Panc1 (cell line): Measurements from ENCODE around the gene PTPN1. TPM values are rescaled to one million over a fixed set of nuclear protein-coding genes. Genes with fewer than 3 reads are reported as not detected.
A peak's percentile ranks its signal among the peaks of the same experiment; 100 is the strongest.

ENCODE experiments used
- ATAC-seq: fragments of 200-7000 bp; cut with Tn5 transposase; 2 replicates; pipeline ENCODE4 v1.9.1; 2020; ENCODE audit warnings: mild to moderate bottlenecking, moderate library complexity
- BruUV-seq: library from RNA; stranded (reverse); fragments of 400-500 nt; replicated peaks from 2 replicates; lab custom pipeline; 2021; lab: Mats Ljungman, UMichigan
- CTCF ChIA-PET: fragments of 300-600 bp; sonication (Branson Sonifier 250); formaldehyde crosslinking; loops from one replicate; lab custom pipeline; 2022; ENCODE audit warnings: antibody characterized with exemption; lab: Charles Lee
- POLR2A ChIA-PET: fragments of 300-600 bp; sonication (Branson Sonifier 250); formaldehyde crosslinking; loops from one replicate; lab custom pipeline; 2022; ENCODE audit warnings: antibody characterized with exemption; lab: Charles Lee
- DNase-seq: peaks from one replicate; pipeline ENCODE4 v3.0.0-alpha.2; 2010; ENCODE audit warnings: low read depth, low spot score
- H3K27ac ChIP-seq: 2 replicates; pipeline ENCODE4 v1.5.1; 2011; ENCODE audit warnings: mild to moderate bottlenecking, low read length, inconsistent platforms
- H3K27me3 ChIP-seq: fragments of 200-500 bp; sonication (Bioruptor generic); 2 replicates; pipeline ENCODE4 v1.6.0; 2014; ENCODE audit warnings: low read length, inconsistent platforms; ENCODE audit not compliant: control insufficient read depth, insufficient read depth
- H3K36me3 ChIP-seq: fragments of 200-500 bp; sonication (Bioruptor generic); 2 replicates; pipeline ENCODE4 v1.5.1; 2014; ENCODE audit warnings: inconsistent platforms, mild to moderate bottlenecking, low read length, moderate library complexity; ENCODE audit not compliant: control insufficient read depth, insufficient read depth
- H3K4me1 ChIP-seq: 2 replicates; pipeline ENCODE4 v1.5.1; 2011; ENCODE audit warnings: inconsistent platforms, mild to moderate bottlenecking, low read length, moderate library complexity; ENCODE audit not compliant: control insufficient read depth, insufficient read depth
- H3K4me3 ChIP-seq, 2 experiments: 2 replicates each; pipeline ENCODE4 v1.5.1; 2011 to 2012; ENCODE audit warnings: low read depth in 2 of 2, low read length in 2 of 2, mild to moderate bottlenecking in 2 of 2, inconsistent platforms in 1 of 2, moderate library complexity in 1 of 2
- H3K9me3 ChIP-seq: fragments of 200-500 bp; sonication (Bioruptor generic); 2 replicates; pipeline ENCODE4 v1.5.1; 2014; ENCODE audit warnings: low read depth, mild to moderate bottlenecking, inconsistent platforms, low read length, moderate library complexity; ENCODE audit not compliant: control insufficient read depth, insufficient read depth
- POLR2AphosphoS5 ChIP-seq: IDR thresholded peaks from 2 replicates; pipeline ENCODE4 v1.6.1; 2012; ENCODE audit warnings: mild to moderate bottlenecking, low read depth, low read length, moderate library complexity
- SIN3A ChIP-seq: IDR thresholded peaks from 2 replicates; pipeline ENCODE4 v1.6.1; 2012; ENCODE audit warnings: low read depth, mild to moderate bottlenecking, low read length, moderate library complexity, borderline replicate concordance; ENCODE audit not compliant: insufficient read depth
- TCF7L2 ChIP-seq: IDR thresholded peaks from 2 replicates; pipeline ENCODE4 v1.6.1; 2011; ENCODE audit warnings: mild to moderate bottlenecking, low read depth, low read length, inconsistent platforms
- in situ Hi-C: cut with HindIII; loops from 2 replicates; pipeline ENCODE4 v1.10.0; 2016; ENCODE audit warnings: low sequenced_read_pairs, low pct_unique_long_range_greater_than_20kb
- intact Hi-C: fragments of 100-400 bp; cut with micrococcal nuclease; formaldehyde crosslinking; loops from one replicate; pipeline ENCODE4 v1.10.0; 2022; ENCODE audit not compliant: unreplicated experiment
- total RNA-seq: library from RNA; stranded (reverse); gene quantifications from one replicate; pipeline ENCODE4 v1.2.1, GENCODE V29; 2021; ENCODE audit not compliant: unreplicated experiment
- TF ChIP-seq, protein P1 (sequence below), 2 experiments: IDR thresholded peaks; 2 replicates each; pipeline ENCODE4 v1.6.1; 2011 to 2012; ENCODE audit warnings: low read depth in 2 of 2, control low read depth in 1 of 2, low read length in 1 of 2, mild to moderate bottlenecking in 1 of 2, moderate library complexity in 1 of 2; ENCODE audit not compliant: insufficient read depth in 1 of 2
- TF ChIP-seq, protein P2 (sequence below): fragments of 450-650 bp; IDR thresholded peaks from 2 replicates; pipeline ENCODE4 v1.5.1; 2017; ENCODE audit warnings: mild to moderate bottlenecking

The PTPN1 gene
- total RNA-seq, 1 experiment from 2014 or later = 42.2 TPM

DNA sequence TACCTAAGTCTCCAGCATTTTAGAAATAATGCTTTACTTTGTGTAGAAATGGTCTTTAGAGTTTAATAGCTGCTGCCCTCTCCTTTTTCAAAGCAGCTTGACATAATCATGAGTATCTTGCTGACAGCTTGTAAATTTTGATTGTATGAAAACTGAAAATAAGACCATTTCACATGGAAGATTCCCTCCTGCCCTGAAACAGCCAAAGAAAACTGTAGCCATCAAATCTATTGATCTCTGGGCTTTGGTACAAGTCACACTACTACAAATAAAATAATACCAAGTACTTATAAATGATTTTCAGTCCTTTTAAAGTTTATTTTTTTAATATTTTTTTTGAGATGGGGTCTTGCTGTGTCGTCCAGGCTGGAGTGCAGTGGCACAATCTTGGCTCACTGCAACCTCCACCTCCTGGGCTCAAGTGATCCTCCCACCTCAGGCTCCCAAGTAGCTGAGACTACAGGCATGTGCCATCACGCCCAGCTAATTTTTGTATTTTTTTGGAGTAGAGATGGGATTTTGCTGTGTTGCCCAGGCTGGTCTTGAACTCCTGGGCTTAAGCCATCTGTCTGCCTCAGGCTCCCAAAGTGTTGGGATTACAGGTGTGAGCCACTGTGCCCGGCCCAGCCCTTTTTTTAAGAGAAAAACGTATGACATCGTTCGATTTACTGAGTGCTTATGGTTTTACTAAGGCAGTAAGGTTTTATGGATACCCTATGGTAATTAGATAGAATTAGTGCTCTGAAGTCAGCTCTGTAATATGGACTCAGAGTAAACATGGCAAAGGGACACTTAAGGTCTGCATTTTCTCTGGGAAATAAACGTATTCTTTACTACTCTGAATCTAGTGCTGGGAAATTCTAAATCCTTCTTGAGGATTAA lies 7.0 kb downstream of the PTPN1 start:
- H3K9me3 ChIP-seq = no peaks in the 10 kb centered on the region
- CTCF ChIA-PET = no interaction called here
- H3K36me3 ChIP-seq = no peaks in the 10 kb centered on the region; the same call in 1 of the 2 replicates
- H3K4me3 ChIP-seq = no peak overlapping the region
- H3K4me1 ChIP-seq = peaks cover 64% of the 10 kb centered on the region
- H3K27me3 ChIP-seq = no peaks in the 10 kb centered on the region
- DNase-seq (no peak), ATAC-seq (no peak)
- in situ Hi-C loops (no loop called here), intact Hi-C loops (loop anchor here (10.0 kb wide), 1 partner anchor 58 kb away; no protein-coding TSS in a partner anchor)
- peak overlapping the region; percentile 49; the same call in 1 of the 2 replicates for H3K27ac ChIP-seq
- POLR2A ChIA-PET = no interaction called here
- BruUV-seq = no TSS peak
- TF ChIP-seq, protein P1, sequence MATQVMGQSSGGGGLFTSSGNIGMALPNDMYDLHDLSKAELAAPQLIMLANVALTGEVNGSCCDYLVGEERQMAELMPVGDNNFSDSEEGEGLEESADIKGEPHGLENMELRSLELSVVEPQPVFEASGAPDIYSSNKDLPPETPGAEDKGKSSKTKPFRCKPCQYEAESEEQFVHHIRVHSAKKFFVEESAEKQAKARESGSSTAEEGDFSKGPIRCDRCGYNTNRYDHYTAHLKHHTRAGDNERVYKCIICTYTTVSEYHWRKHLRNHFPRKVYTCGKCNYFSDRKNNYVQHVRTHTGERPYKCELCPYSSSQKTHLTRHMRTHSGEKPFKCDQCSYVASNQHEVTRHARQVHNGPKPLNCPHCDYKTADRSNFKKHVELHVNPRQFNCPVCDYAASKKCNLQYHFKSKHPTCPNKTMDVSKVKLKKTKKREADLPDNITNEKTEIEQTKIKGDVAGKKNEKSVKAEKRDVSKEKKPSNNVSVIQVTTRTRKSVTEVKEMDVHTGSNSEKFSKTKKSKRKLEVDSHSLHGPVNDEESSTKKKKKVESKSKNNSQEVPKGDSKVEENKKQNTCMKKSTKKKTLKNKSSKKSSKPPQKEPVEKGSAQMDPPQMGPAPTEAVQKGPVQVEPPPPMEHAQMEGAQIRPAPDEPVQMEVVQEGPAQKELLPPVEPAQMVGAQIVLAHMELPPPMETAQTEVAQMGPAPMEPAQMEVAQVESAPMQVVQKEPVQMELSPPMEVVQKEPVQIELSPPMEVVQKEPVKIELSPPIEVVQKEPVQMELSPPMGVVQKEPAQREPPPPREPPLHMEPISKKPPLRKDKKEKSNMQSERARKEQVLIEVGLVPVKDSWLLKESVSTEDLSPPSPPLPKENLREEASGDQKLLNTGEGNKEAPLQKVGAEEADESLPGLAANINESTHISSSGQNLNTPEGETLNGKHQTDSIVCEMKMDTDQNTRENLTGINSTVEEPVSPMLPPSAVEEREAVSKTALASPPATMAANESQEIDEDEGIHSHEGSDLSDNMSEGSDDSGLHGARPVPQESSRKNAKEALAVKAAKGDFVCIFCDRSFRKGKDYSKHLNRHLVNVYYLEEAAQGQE (IDR thresholded peaks at IDR 0.05; ENCODE audit: insufficient read depth in 1 of 2, low read depth in 2 of 2, low read length in 1 of 2) = no peak
- TF ChIP-seq, protein P2, sequence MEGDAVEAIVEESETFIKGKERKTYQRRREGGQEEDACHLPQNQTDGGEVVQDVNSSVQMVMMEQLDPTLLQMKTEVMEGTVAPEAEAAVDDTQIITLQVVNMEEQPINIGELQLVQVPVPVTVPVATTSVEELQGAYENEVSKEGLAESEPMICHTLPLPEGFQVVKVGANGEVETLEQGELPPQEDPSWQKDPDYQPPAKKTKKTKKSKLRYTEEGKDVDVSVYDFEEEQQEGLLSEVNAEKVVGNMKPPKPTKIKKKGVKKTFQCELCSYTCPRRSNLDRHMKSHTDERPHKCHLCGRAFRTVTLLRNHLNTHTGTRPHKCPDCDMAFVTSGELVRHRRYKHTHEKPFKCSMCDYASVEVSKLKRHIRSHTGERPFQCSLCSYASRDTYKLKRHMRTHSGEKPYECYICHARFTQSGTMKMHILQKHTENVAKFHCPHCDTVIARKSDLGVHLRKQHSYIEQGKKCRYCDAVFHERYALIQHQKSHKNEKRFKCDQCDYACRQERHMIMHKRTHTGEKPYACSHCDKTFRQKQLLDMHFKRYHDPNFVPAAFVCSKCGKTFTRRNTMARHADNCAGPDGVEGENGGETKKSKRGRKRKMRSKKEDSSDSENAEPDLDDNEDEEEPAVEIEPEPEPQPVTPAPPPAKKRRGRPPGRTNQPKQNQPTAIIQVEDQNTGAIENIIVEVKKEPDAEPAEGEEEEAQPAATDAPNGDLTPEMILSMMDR = no peak
- TF ChIP-seq SIN3A (no peak), POLR2AphosphoS5 (no peak), TCF7L2 (no peak)

DNA sequence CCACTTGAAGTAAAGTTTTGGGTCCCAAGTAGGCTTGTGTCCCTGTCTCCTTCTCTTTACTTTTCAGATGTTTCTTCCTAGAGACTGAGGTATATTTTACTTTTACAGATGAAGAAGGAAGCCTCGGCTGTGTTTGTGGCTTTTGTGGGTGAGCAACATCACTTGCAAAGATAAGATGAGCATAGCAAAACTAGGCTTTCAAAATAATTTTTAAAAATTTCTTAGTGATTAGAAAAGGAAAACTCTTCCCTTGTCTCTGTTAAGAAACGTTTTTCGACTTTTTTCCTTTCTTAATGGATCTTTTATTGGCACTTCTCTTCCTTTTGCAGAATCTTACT lies 7.6 kb downstream of the PTPN1 start:
- CTCF ChIA-PET = no interaction called here
- Histone ChIP-seq H3K4me3 (no peak overlapping the region), H3K27ac (peak overlapping the region; percentile 49; the same call in 1 of the 2 replicates), H3K4me1 (peaks cover 58% of the 10 kb centered on the region), H3K9me3 (no peaks in the 10 kb centered on the region), H3K27me3 (no peaks in the 10 kb centered on the region), H3K36me3 (no peaks in the 10 kb centered on the region; the same call in 1 of the 2 replicates)
- in situ Hi-C loops (no loop called here), intact Hi-C loops (loop anchor here (10.0 kb wide), 1 partner anchor 57 kb away; no protein-coding TSS in a partner anchor)
- TF ChIP-seq, protein P1 (IDR thresholded peaks at IDR 0.05; ENCODE audit: insufficient read depth in 1 of 2, low read depth in 2 of 2, low read length in 1 of 2) = no peak
- no peak for TF ChIP-seq SIN3A
- no peak for TF ChIP-seq TCF7L2
- TF ChIP-seq POLR2AphosphoS5 = no peak
- TF ChIP-seq, protein P2 = no peak
- DNase-seq = no peak
- ATAC-seq = no peak
- no TSS peak for BruUV-seq
- POLR2A ChIA-PET = no interaction called here
